ENCODE results near the gene SEPTIN10.

GRCh38 chr2:109508556-109508955, 105.2 kb downstream of the SEPTIN10 start:
- TF ChIP-seq POLR2A (IDR thresholded peaks at IDR 0.05) (no peak), CTCF (IDR thresholded peaks at IDR 0.05) (no peak)
